Fibroblast of lung (primary cell): Measurements from ENCODE around the gene PLB1.

Source experiments
- EZH2 ChIP-seq: IDR thresholded peaks from 2 replicates; pipeline ENCODE4 v1.5.1; 2012; ENCODE audit warnings: low read length, control low read depth, mild to moderate bottlenecking; ENCODE audit errors: missing control alignments
- TF ChIP-seq, protein P1 (sequence below), 2 donors: IDR thresholded peaks in 1 of 2; conservative IDR thresholded peaks in 1 of 2; 1 replicate in 1 of 2; 2 replicates in 1 of 2; pipeline ENCODE4 v1.5.1; 2011 to 2012; ENCODE audit warnings: low read length in 2 of 2, control low read depth in 1 of 2, inconsistent platforms in 1 of 2, low read depth in 1 of 2, mild to moderate bottlenecking in 1 of 2

- TF ChIP-seq, protein P1, sequence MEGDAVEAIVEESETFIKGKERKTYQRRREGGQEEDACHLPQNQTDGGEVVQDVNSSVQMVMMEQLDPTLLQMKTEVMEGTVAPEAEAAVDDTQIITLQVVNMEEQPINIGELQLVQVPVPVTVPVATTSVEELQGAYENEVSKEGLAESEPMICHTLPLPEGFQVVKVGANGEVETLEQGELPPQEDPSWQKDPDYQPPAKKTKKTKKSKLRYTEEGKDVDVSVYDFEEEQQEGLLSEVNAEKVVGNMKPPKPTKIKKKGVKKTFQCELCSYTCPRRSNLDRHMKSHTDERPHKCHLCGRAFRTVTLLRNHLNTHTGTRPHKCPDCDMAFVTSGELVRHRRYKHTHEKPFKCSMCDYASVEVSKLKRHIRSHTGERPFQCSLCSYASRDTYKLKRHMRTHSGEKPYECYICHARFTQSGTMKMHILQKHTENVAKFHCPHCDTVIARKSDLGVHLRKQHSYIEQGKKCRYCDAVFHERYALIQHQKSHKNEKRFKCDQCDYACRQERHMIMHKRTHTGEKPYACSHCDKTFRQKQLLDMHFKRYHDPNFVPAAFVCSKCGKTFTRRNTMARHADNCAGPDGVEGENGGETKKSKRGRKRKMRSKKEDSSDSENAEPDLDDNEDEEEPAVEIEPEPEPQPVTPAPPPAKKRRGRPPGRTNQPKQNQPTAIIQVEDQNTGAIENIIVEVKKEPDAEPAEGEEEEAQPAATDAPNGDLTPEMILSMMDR (conservative IDR thresholded peaks at IDR 0.05 in 1 of 2, IDR thresholded peaks at IDR 0.05 in 1 of 2; ENCODE audit: low read depth in 1 of 2, low read length in 2 of 2): no peak
- TF ChIP-seq EZH2: no peak
Measured at GRCh38 chr2:28454016-28454930, 41.6 kb upstream of the PLB1 start.
